Smooth muscle cell (in vitro differentiated cells): Measurements from ENCODE around the gene PTPRN2. TPM values are rescaled to one million over a fixed set of nuclear protein-coding genes. Genes with fewer than 3 reads are reported as not detected.

Experiments used
- DNase-seq: peaks from one replicate; lab custom pipeline; 2025; ENCODE audit not compliant: unreplicated experiment; lab: John Stamatoyannopoulos, UW
- H2AFZ ChIP-seq: fragments of 200-600 bp; sonication (generic); 2 replicates; pipeline ENCODE4 v1.6.0; 2016; ENCODE audit warnings: antibody characterized with exemption, low read depth, mild to moderate bottlenecking
- H3F3A ChIP-seq: fragments of 200-600 bp; sonication (generic); 2 replicates; pipeline ENCODE4 v1.6.0; 2017; ENCODE audit warnings: antibody characterized with exemption, low read depth
- H3K27ac ChIP-seq: fragments of 200-600 bp; sonication (generic); 2 replicates; pipeline ENCODE4 v1.5.1; 2016; ENCODE audit warnings: low read depth, mild to moderate bottlenecking
- H3K27me3 ChIP-seq: fragments of 200-600 bp; sonication (generic); 2 replicates; pipeline ENCODE4 v1.6.1; 2016; ENCODE audit warnings: low read depth, mild to moderate bottlenecking
- H3K36me3 ChIP-seq: fragments of 200-600 bp; sonication (generic); 2 replicates; pipeline ENCODE4 v1.5.1; 2016; ENCODE audit warnings: low read depth
- H3K4me1 ChIP-seq: fragments of 200-600 bp; sonication (generic); 2 replicates; pipeline ENCODE4 v1.5.1; 2016; ENCODE audit warnings: low read depth
- H3K4me2 ChIP-seq: fragments of 200-600 bp; sonication (generic); 2 replicates; pipeline ENCODE4 v1.6.0; 2016; ENCODE audit warnings: mild to moderate bottlenecking
- H3K4me3 ChIP-seq: fragments of 200-600 bp; sonication (generic); 2 replicates; pipeline ENCODE4 v1.5.1; 2016; ENCODE audit warnings: mild to moderate bottlenecking
- H3K79me2 ChIP-seq: fragments of 200-600 bp; sonication (generic); 2 replicates; pipeline ENCODE4 v1.6.0; 2016; ENCODE audit warnings: low read depth, mild to moderate bottlenecking
- H3K9ac ChIP-seq: fragments of 200-600 bp; sonication (generic); 2 replicates; pipeline ENCODE4 v1.6.0; 2016; ENCODE audit warnings: low read depth
- H3K9me3 ChIP-seq: fragments of 200-600 bp; sonication (generic); replicated peaks from 2 replicates; pipeline ENCODE4 v1.5.1; 2016; ENCODE audit warnings: low read depth
- H4K20me1 ChIP-seq: fragments of 200-600 bp; sonication (generic); 2 replicates; pipeline ENCODE4 v1.6.0; 2016; ENCODE audit warnings: low read depth
- WGBS: methylation state at CpG from one replicate; pipeline ENCODE4 v1.1.7; 2016; ENCODE audit warnings: low lambda C conversion rate; 5-methylcytosine and 5-hydroxymethylcytosine counted together
- polyA plus RNA-seq: library from polyadenylated mRNA; unstranded; fragments of >200 nt; fragmentation: Nextera tagmentation; extraction: Ambion mirVana; gene quantifications from 2 replicates; pipeline ENCODE4 v1.2.1, GENCODE V29; 2016
- total RNA-seq: library from RNA; depleted of rRNA; stranded (reverse); fragments of >200 nt; gene quantifications from 2 replicates; pipeline ENCODE4 v1.2.3, GENCODE V29; 2014
- TF ChIP-seq, protein P1 (sequence below): fragments of 200-600 bp; sonication (generic); IDR thresholded peaks from 2 replicates; pipeline ENCODE4 v1.5.1; 2017; ENCODE audit warnings: borderline replicate concordance, mild to moderate bottlenecking, antibody characterized with exemption; ENCODE audit not compliant: insufficient read depth, poor library complexity, severe bottlenecking

The PTPRN2 gene
- total and polyA plus RNA-seq, 2 experiments from 2014 or later: 0.09 to 0.87 TPM

DNA sequence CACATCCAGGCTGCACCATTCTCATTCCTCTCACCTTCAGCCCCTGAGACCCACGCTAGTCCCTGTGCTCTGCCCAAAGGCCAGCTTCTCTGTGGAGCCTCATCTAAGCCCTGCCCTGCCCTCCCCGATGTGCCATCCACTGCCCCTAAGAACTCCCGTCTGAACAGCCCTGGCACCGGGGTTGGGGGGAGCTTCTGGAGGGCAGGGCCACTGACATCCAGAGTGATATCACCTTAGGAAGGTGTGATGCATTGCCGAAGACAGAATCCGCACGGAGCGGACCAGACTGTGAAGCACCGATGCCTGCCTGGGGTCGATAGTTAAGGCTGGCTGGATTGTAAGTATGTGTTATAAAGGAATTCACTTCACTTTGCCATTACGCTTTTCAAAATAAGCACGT lies 511.0 kb downstream of the PTPRN2 start:
- Histone ChIP-seq H3K36me3 (no peaks in the 10 kb centered on the region), H3K27ac (no peak overlapping the region), H3K9ac (no peak overlapping the region), H3K9me3 (no peaks in the 10 kb centered on the region), H4K20me1 (no peaks in the 10 kb centered on the region), H3K4me2 (no peak overlapping the region), H2AFZ (no peak overlapping the region), H3K79me2 (no peaks in the 10 kb centered on the region), H3F3A (no peaks in the 10 kb centered on the region), H3K27me3 (no peaks in the 10 kb centered on the region), H3K4me3 (no peak overlapping the region), H3K4me1 (no peaks in the 10 kb centered on the region)
- no peak for DNase-seq
- TF ChIP-seq, protein P1, sequence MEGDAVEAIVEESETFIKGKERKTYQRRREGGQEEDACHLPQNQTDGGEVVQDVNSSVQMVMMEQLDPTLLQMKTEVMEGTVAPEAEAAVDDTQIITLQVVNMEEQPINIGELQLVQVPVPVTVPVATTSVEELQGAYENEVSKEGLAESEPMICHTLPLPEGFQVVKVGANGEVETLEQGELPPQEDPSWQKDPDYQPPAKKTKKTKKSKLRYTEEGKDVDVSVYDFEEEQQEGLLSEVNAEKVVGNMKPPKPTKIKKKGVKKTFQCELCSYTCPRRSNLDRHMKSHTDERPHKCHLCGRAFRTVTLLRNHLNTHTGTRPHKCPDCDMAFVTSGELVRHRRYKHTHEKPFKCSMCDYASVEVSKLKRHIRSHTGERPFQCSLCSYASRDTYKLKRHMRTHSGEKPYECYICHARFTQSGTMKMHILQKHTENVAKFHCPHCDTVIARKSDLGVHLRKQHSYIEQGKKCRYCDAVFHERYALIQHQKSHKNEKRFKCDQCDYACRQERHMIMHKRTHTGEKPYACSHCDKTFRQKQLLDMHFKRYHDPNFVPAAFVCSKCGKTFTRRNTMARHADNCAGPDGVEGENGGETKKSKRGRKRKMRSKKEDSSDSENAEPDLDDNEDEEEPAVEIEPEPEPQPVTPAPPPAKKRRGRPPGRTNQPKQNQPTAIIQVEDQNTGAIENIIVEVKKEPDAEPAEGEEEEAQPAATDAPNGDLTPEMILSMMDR: no peak
- 90% methylated on average over 12 of the region's 12 CpGs for WGBS

DNA sequence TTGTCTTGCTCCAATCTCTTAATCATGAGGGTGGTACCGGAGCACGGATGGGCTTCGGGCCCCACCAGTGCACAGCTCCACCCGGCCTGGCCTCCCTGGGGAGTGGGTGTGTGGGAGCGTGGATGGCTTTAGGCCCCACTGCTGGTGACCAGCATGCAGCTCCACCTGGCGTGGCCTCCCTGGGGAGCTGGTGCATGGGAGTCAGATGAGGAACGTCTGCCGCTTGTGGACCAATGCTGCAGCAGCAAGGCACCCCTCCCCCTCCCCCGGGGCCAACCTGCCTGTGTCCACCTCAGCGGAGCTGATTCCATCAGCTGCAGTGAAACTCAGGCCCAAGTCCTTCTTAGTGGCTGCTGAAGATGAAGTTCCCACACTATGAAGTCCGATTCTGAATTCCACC lies 511.4 kb downstream of the PTPRN2 start:
- no peak overlapping the region for H3K4me2 ChIP-seq
- no peak overlapping the region for H2AFZ ChIP-seq
- TF ChIP-seq, protein P1: no peak
- no peaks in the 10 kb centered on the region for H3K4me1 ChIP-seq
- 92% methylated on average over 11 of the region's 11 CpGs for WGBS
- no peaks in the 10 kb centered on the region for H3F3A ChIP-seq
- no peaks in the 10 kb centered on the region for H3K36me3 ChIP-seq
- H3K27ac ChIP-seq: no peak overlapping the region
- no peaks in the 10 kb centered on the region for H3K9me3 ChIP-seq
- H3K79me2 ChIP-seq: no peaks in the 10 kb centered on the region
- no peaks in the 10 kb centered on the region for H3K27me3 ChIP-seq
- H4K20me1 ChIP-seq: no peaks in the 10 kb centered on the region
- H3K9ac ChIP-seq: no peak overlapping the region
- H3K4me3 ChIP-seq: no peak overlapping the region
- no peak for DNase-seq

DNA sequence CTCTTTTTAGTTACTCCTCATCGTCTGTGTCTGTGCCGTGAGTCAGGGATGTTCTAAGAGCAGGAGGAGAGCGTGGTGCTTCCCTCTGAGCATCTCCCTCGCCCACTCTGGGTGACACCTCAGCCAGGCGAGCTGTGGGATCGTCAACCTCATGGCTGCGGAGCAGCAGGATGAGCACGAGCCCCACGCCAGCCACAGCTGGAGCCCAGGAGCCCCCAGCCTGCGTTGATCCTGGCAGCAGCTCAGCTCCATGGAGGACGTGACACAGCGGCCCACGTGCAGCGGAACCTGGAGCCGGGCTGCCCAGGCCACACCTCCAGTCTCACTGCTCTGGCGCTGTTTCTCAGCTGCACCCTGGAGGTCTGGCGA lies 512.0 kb downstream of the PTPRN2 start:
- DNase-seq: no peak
- H3K4me3 ChIP-seq: no peak overlapping the region
- H3K9ac ChIP-seq: no peak overlapping the region
- H3K36me3 ChIP-seq: no peaks in the 10 kb centered on the region
- no peaks in the 10 kb centered on the region for H3K79me2 ChIP-seq
- no peak overlapping the region for H3K27ac ChIP-seq
- H3F3A ChIP-seq: no peaks in the 10 kb centered on the region
- 87% methylated on average over 17 of the region's 17 CpGs for WGBS
- no peak overlapping the region for H2AFZ ChIP-seq
- no peak overlapping the region for H3K4me2 ChIP-seq
- H3K9me3 ChIP-seq: no peaks in the 10 kb centered on the region
- TF ChIP-seq, protein P1: no peak
- no peaks in the 10 kb centered on the region for H4K20me1 ChIP-seq
- H3K27me3 ChIP-seq: no peaks in the 10 kb centered on the region
- H3K4me1 ChIP-seq: no peaks in the 10 kb centered on the region

DNA sequence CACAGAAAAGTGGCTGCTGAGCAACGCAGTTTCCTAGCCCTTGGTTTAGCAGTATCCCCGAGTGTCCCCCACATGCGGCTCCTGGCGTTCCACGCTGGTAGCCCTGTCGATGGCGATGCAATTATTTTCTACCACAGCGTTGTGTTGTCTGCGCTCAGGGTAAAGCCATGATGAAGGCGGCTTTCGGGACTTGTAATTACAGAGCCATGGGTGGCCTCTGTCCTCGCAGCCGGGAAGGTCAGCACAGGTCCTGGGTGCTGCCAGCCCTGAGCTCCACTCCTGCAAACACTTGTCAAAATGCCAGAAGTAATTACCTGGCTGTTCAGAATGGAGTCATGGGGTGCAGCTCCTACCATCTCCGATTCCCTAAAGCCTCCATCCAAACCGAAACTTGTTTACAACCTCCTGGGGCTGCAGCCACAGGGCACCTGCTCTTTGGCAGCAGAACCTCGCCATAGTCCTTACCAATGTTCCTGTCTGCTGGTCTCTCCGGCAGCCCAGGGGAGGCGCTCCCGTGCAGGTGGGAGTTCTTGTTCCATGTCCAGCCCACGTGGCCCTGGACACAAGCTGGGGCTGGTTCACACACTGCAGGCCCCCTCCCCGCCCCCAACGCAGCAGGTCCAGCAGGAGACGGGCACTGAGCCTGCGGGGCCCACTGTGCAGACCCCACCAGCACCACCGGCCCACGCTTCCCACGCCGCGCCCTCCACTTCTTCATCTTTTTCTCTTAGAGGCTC lies 512.6 kb downstream of the PTPRN2 start:
- H3K9me3 ChIP-seq: no peaks in the 10 kb centered on the region
- no peak overlapping the region for H3K4me2 ChIP-seq
- no peak overlapping the region for H3K27ac ChIP-seq
- H4K20me1 ChIP-seq: no peaks in the 10 kb centered on the region
- no peak overlapping the region for H3K4me3 ChIP-seq
- no peak for DNase-seq
- no peaks in the 10 kb centered on the region for H3F3A ChIP-seq
- H3K27me3 ChIP-seq: no peaks in the 10 kb centered on the region
- TF ChIP-seq, protein P1: no peak
- 89% methylated on average over 29 of the region's 29 CpGs for WGBS
- no peaks in the 10 kb centered on the region for H3K79me2 ChIP-seq
- H3K4me1 ChIP-seq: no peaks in the 10 kb centered on the region
- H2AFZ ChIP-seq: no peak overlapping the region
- no peak overlapping the region for H3K9ac ChIP-seq
- H3K36me3 ChIP-seq: no peaks in the 10 kb centered on the region
